Urinary bladder (tissue), 4 donors: Measurements from ENCODE around the gene DCANP1. TPM values are rescaled to one million over a fixed set of nuclear protein-coding genes. Genes with fewer than 3 reads are reported as not detected.

Experiments
- DNase-seq: peaks from one replicate; pipeline ENCODE4 v3.0.0-alpha.2; 2015; ENCODE audit errors: extremely low spot score
- H3K27ac ChIP-seq: one replicate; pipeline ENCODE4 v1.5.1; 2013; ENCODE audit warnings: low read depth, mild to moderate bottlenecking, moderate library complexity
- H3K36me3 ChIP-seq: one replicate; pipeline ENCODE4 v1.6.1; 2013; ENCODE audit warnings: mild to moderate bottlenecking, moderate library complexity; ENCODE audit not compliant: insufficient read depth
- H3K4me1 ChIP-seq: one replicate; pipeline ENCODE4 v1.6.1; 2013; ENCODE audit warnings: mild to moderate bottlenecking, moderate library complexity; ENCODE audit not compliant: insufficient read depth
- H3K4me3 ChIP-seq: one replicate; pipeline ENCODE4 v1.5.1; 2013; ENCODE audit warnings: low read depth, low read length
- WGBS: extraction: QIAGEN DNeasy Blood & Tissue Kit; methylation state at CpG from one replicate; pipeline ENCODE4 v1.1.7; 2013; 5-methylcytosine and 5-hydroxymethylcytosine counted together
- polyA plus RNA-seq: library from polyadenylated mRNA; stranded (reverse); fragments of 200-250 nt; gene quantifications from one replicate; pipeline ENCODE4 v1.2.3, GENCODE V29; 2013
- total RNA-seq: library from RNA; depleted of rRNA; stranded (reverse); fragments of >200 nt; gene quantifications from one replicate; pipeline ENCODE4 v1.2.3, GENCODE V29; 2014
- donor health status: healthy with polysubstance abuse.
- donor health status: healthy.

DCANP1 gene
- total and polyA plus RNA-seq, 2 donors: 0.16 TPM; not detected in 1

DNA sequence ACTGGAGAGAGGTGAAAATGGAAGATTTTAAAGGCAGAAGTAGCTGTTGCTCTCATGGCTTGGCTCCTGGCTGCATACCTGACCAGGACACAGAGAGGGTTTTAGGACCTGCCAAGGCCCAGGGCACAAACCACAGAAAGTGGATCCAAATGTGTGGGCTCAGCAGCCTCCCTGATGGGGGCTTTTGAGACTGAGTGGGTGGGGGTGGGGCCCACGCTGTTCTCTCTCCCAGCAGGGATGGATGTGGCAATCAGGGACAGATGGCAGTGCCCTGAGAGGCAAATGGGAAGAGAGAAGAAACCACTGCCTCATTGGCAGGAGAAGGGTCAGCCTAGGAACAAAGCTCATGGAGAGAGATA is 39.9 kb upstream of the DCANP1 start:
- WGBS: 71% methylated on average over 1 of the region's 1 CpG
- H3K36me3 ChIP-seq: no peaks in the 10 kb centered on the region
- H3K27ac ChIP-seq: no peak overlapping the region
- no peaks in the 10 kb centered on the region for H3K4me1 ChIP-seq
- no peak overlapping the region for H3K4me3 ChIP-seq
- no peak for DNase-seq

DNA sequence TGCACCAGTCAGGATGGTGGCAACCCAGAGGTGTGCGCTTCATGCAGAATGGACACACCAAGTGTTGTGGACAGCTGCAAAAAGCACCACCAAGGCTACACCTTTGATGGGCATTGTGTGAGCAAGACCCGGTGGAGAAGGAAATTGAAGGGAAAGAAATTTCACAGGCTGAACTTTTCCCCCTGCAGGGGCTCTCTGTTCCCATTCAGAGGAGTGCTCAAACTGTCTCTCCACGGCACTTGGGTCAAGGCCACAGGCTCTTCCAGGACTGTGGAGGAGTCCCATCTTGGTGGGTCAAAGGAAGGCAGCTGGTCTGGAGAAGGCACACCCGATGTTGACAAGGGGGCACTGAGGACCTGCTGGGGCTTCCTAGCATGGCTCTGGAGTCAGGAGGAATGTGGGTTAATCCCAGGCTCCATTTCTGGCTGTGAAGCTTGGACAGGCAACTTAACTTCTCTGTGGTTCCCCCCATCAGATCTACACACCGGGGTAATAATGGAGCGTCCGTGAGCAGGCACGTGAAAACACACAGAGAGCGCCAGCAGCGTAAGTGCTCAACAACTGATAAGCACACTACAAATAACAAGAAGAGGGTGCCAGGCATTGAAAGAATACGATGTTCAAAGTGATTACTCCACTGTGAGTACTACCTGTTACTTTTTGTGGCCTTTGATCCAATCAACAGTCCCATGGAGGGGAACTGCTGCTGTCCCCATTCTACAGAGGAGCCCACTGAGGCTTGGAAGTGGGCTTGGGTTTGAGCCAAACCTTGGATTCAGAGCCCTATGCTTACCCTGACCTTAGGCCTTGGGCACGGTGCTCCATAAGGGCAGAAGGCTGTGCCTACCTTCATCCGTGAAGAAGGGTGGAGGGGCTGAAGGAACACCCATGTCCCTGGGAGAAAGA is 39.2 kb upstream of the DCANP1 start:
- Histone ChIP-seq H3K27ac (no peak overlapping the region), H3K4me1 (no peaks in the 10 kb centered on the region), H3K36me3 (no peaks in the 10 kb centered on the region), H3K4me3 (no peak overlapping the region)
- no peak for DNase-seq
- 81% methylated on average over 13 of the region's 13 CpGs for WGBS

- Histone ChIP-seq H3K4me1 (no peaks in the 10 kb centered on the region), H3K4me3 (no peak overlapping the region), H3K27ac (no peak overlapping the region), H3K36me3 (no peaks in the 10 kb centered on the region)
- DNase-seq: no peak
- 79% methylated on average over 5 of the region's 5 CpGs for WGBS
Observed at GRCh38 chr5:135484674-135485086, 37.5 kb upstream of the DCANP1 start.

GRCh38 chr5:135483254-135483653 is 36.1 kb upstream of the DCANP1 start:
- H3K4me1 ChIP-seq: no peaks in the 10 kb centered on the region
- no peak overlapping the region for H3K4me3 ChIP-seq
- 94% methylated on average over 1 of the region's 1 CpG for WGBS
- no peak for DNase-seq
- H3K27ac ChIP-seq: no peak overlapping the region
- no peaks in the 10 kb centered on the region for H3K36me3 ChIP-seq

GRCh38 chr5:135482381-135482933 is 35.3 kb upstream of the DCANP1 start:
- Histone ChIP-seq H3K36me3 (no peaks in the 10 kb centered on the region), H3K27ac (no peak overlapping the region), H3K4me1 (no peaks in the 10 kb centered on the region), H3K4me3 (no peak overlapping the region)
- WGBS: 76% methylated on average over 9 of the region's 9 CpGs
- no peak for DNase-seq

- DNase-seq: no peak
- WGBS: 95% methylated on average over 4 of the region's 4 CpGs
- Histone ChIP-seq H3K36me3 (no peaks in the 10 kb centered on the region), H3K27ac (no peak overlapping the region), H3K4me3 (no peak overlapping the region), H3K4me1 (no peaks in the 10 kb centered on the region)
Observed at GRCh38 chr5:135481909-135482311, 34.8 kb upstream of the DCANP1 start.

GRCh38 chr5:135481387-135481786 is 34.2 kb upstream of the DCANP1 start:
- WGBS: 61% methylated on average over 5 of the region's 5 CpGs
- DNase-seq: no peak
- Histone ChIP-seq H3K4me1 (no peaks in the 10 kb centered on the region), H3K27ac (no peak overlapping the region), H3K4me3 (no peak overlapping the region), H3K36me3 (no peaks in the 10 kb centered on the region)

- DNase-seq: no peak
- H3K4me3 ChIP-seq: no peak overlapping the region
- WGBS: 93% methylated on average over 5 of the region's 5 CpGs
- H3K4me1 ChIP-seq: no peaks in the 10 kb centered on the region
- no peaks in the 10 kb centered on the region for H3K36me3 ChIP-seq
- no peak overlapping the region for H3K27ac ChIP-seq
Observed at GRCh38 chr5:135480511-135480910, 33.4 kb upstream of the DCANP1 start.

DNA sequence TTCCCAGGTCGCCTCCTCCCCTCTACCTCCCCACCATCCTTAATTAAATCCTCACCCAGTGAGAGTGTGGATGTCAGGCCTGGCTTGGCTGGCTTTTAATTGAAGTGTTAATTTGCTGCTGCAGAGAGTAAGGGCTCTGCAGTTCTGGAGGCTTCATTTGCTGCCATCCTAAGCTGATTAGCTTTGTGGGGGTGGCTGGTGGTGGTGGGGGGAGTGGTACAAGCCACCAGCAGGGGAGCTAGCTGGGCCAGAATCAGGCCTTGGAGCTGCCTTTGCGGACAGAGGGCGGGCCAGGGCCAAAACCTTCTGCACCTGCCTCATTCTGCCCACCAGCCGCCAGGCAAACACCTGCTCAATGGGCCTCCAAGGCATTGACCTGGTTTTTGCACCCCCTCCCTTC is 31.8 kb upstream of the DCANP1 start:
- 93% methylated on average over 4 of the region's 4 CpGs for WGBS
- no peak for DNase-seq
- H3K4me1 ChIP-seq: no peaks in the 10 kb centered on the region
- H3K36me3 ChIP-seq: no peaks in the 10 kb centered on the region
- H3K27ac ChIP-seq: no peak overlapping the region
- H3K4me3 ChIP-seq: no peak overlapping the region

GRCh38 chr5:135477613-135478066 is 30.5 kb upstream of the DCANP1 start:
- H3K4me3 ChIP-seq: no peak overlapping the region
- no peaks in the 10 kb centered on the region for H3K36me3 ChIP-seq
- H3K4me1 ChIP-seq: no peaks in the 10 kb centered on the region
- WGBS: 54% methylated on average over 14 of the region's 14 CpGs
- no peak overlapping the region for H3K27ac ChIP-seq
- no peak for DNase-seq

DNA sequence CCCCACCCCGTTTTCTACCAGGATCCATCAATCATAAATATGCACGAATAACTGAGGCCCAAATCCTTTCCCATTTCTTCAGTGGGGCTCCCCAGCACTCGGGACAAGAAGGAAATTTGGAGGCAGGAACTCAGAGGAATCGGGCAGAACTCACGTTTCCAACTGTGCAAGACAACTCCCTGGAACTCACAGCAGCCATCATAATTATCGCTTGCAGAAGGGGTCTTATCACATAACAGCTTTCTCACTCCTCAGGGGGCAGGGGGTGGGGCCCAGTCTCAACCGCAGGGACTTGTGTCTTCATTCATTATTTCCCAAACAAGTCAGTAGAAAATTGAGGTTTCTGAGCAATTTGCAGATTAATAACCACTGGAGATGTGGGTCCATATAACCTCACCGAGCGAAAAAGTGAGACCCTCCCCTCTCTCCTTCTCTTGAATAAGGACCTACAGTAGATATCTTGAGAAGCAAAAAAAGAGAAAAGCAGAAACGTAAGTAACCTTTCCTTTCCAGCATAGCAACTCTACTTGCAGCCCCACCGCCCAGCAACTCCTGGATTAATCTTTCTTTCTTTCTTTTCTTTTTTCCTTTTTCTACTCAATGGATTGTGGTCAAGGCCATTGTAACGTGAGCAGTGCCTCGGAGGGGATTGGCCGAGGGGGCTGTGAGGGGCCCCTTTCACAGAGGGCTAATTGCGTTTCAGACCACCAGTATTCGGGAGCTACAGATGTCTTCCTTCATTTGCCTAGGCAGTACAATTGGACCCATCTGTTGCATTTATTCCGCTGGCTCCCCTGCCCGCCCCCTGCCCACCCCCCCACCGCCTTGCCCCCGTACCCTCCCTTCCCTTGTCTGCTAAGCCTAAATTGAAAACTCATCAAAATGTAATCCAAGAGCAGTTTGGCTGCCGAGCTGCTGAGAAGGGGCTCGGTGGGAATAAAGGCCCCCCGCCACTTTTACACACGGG is 29.8 kb upstream of the DCANP1 start:
- no peak for DNase-seq
- WGBS: 56% methylated on average over 24 of the region's 24 CpGs
- no peak overlapping the region for H3K4me3 ChIP-seq
- H3K36me3 ChIP-seq: no peaks in the 10 kb centered on the region
- no peaks in the 10 kb centered on the region for H3K4me1 ChIP-seq
- no peak overlapping the region for H3K27ac ChIP-seq

DNA sequence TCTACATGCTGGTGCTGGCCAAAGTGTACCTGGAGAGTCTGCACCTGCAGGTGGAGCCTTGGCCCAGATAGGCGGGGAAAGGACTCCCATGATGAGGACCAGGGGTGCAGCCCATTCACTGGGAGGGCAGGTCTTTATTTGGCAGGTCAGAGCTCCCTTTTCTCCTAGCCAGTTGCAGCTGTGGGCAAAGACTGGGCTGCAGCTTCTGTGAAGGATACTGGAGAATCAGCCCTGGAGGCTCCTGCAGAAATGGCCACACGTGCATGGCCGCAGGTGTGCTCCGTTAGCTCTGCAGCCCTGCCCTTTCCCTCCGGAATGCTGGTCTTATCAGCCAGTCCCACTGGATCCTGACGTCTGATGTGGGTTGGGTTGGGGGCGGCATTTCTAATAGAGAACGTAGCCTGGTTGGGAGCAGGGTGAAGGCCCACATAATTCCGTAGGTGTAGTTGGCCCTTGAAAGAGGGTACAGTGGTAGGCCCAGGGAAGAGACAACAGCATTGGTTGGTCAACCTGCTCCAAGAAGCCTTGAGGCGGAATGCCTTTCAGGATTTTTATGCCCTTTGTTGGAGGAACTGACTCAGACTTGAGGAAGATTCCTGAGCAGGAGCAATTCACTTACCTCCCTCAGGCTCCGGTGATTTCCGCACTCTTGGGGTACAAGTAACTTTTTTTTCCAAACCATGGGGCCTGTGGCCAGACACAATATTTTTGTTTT is 27.0 kb upstream of the DCANP1 start:
- no peaks in the 10 kb centered on the region for H3K4me1 ChIP-seq
- H3K36me3 ChIP-seq: no peaks in the 10 kb centered on the region
- 85% methylated on average over 12 of the region's 12 CpGs for WGBS
- no peak for DNase-seq
- no peak overlapping the region for H3K4me3 ChIP-seq
- H3K27ac ChIP-seq: no peak overlapping the region

DNA sequence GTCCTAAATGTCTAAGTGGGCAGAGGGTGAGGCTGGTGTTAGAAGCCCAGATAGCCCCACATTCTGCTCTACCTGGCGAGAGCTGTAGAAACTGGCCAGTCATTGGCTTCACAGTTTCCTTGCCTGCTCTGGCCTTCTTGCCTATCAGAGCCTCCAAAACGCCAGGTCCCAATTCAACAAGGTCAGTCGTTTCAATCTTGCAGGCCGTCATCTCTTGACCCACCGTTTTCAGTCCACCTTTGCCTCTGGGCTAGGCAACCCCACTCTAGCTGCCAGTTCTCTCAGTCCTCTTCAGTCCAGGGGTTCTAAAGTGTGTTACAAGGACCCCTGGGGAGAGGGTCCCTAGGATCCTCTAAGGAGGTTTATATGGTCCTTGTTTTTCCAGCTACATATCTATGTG is 25.0 kb upstream of the DCANP1 start:
- H3K4me1 ChIP-seq: no peaks in the 10 kb centered on the region
- WGBS: 82% methylated on average over 5 of the region's 5 CpGs
- no peaks in the 10 kb centered on the region for H3K36me3 ChIP-seq

More for the DNA sequence above, 25.0 kb upstream of the DCANP1 start:
- H3K4me3 ChIP-seq: no peak overlapping the region
- no peak overlapping the region for H3K27ac ChIP-seq
- no peak for DNase-seq
